Measurements from ENCODE around the gene ITPKB.
"Not testable (repeated sequence)": the region's sequence is repeated elsewhere in the genome, so short reads cannot be mapped to it uniquely, and the experiment has no call there.

ITPKB gene

DNA sequence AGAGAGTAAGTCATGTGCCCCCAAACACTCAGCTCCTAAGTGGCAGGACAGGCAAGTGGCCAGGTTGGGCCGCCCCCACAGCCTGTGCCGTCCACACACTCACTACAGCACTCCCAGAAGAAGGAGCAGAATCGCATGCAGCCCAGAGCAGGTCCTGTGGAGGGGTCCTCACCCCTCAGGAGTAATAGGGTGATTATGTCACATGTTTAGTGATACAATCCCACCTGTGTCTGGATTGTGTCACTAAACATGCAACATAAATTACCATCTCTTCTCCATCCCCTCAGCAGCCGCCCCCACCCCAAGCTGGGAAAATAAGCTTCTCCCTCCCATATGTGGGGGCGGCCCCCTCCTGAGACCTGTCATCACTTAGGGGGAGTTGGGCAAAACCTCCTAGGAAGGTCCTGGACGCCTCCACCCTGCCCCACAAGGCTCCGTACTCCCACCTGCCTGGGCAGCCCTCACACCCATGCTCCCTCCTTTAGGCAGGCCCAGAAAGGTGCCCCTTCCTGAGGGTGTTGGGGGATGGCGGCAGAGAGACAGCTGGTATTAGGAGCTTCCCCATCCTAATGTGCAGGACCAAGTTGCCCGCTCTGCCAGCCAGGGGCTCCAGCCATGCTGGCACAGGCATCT, 133.6 kb downstream of the ITPKB start:
- no peak for DNase-seq (ENCODE audit: low read depth in 1 of 2, low spot score in 1 of 2)

DNA sequence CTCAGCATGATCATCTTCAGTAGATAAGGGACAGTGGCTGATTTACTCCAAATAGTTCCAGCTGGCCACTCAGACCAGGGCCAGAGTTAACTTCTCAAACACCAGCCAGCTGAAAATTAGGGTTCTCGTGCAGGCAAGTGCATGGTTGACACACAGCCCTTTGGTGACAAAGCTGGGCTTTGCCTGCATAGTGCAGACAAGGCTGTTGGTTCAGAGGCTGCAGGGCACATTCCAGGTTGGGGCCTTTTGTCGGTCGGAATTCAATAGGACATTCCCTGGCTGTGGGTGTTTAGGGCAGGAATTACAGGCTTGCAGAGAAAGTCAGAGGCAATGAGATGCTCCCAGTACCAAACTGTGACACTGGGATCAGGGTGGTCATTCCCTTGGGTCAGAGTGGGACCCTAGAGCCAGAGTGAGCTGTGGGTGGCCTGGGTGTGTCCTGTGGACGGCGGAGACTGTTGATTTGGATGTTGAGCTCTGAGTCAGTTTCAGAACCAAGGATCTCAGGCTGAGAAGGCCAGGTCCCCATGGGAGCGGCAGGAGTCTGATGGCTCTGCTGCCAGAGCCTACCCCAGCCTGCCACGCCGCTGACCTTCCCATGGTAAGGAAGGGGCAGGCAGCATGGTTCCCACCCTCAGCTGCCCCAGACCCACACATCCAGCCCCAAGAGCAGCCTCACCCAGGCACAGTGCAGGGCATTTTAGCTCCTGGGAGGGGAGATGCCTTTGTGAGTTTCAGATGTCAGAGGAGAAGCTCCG, 134.3 kb downstream of the ITPKB start:
- DNase-seq (ENCODE audit: low read depth in 1 of 2, low spot score in 1 of 2) = no peak

DNA sequence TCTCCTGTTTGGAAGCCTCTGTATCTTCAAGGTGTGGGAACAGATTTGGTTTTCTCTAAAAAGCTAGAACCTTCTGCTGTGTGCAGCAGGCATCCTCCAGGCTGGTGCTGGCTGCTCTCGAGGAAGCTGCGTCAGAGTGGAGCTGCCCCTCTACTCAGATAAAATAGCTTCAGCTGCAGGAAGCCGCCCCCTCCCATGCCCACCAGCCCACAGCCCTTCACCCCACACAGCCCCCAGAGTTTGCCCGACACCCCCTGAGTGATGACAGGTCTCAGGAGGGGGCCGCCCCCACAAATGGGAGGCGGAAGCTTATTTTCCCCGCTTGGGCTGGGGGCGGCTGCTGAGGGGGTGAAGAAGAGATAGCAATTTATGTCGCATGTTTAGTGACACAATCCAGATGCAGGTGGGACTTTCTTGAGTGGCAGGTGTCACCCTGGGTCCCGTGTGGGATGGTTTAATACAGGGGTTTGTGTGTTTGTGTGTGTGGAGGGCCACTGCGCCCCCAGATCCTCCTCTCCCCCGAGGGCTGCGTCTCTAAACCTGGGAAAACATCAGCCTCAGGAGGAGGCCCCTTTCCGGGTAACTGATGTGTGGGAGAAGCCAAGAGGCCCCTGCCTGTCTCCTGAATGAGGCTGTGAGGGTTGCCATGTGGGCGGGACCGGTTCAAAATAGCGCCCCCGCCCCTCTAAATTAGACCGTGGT, 135.1 kb downstream of the ITPKB start:
- no peak for DNase-seq (ENCODE audit: low read depth in 1 of 2, low spot score in 1 of 2)

- DNase-seq (ENCODE audit: low read depth in 1 of 2, low spot score in 1 of 2) = no peak
These were observed 135.8 kb downstream of the ITPKB start for GRCh38 chr1:226603022-226603857.

DNA sequence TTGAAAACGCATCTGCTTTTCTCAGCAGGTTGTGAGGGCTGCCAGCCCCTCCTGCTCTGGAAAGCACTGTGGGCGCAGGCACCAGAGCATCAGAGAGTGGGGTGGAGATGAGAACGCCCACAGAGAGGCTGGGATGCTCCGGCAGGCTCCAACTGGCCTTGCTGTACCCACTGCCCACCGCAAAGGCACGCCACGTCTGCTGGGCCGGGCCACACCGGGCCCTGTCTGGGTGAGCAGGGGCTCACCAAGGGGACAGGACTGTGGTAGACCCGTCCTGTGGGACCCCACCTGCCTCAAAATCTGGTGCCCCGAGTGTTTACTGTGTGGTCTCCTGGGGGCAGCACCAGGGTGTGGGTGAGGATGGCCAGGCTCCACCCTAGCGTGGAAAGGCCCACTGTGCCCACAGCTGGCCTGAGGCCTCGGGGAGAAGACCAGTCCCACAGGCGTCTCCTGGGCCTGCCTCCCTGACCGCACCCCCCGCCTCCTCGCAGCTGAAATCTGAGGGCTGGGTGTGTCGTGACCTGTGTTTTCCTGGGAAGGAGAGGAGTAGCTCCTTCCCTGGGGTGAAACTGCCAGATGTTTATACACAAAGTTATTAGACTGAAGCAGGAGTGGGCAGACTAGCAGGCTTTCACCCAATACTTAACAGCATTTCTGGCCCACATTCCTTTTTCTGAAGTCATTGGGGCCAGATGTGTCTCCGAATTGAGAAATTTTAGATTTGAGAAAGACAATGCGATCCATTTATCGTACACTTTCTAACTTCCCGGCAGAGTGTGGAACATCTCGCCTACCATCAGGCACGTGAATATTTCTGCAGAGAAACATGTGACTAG, 136.7 kb downstream of the ITPKB start:
- no peak for DNase-seq (ENCODE audit: low read depth in 1 of 2, low spot score in 1 of 2)

GRCh38 chr1:226601456-226601855, 137.6 kb downstream of the ITPKB start:
- DNase-seq (ENCODE audit: low read depth in 1 of 2, low spot score in 1 of 2) = no peak

- no peak for DNase-seq (ENCODE audit: low read depth in 1 of 2, low spot score in 1 of 2)
These were observed 138.8 kb downstream of the ITPKB start for GRCh38 chr1:226600254-226600653.

- no peak for DNase-seq (ENCODE audit: low read depth in 1 of 2, low spot score in 1 of 2)
These were observed 139.3 kb downstream of the ITPKB start for GRCh38 chr1:226599636-226600238.

GRCh38 chr1:226598955-226599354, 140.1 kb downstream of the ITPKB start:
- DNase-seq (ENCODE audit: low read depth in 1 of 2, low spot score in 1 of 2) = not testable (repeated sequence)

DNA sequence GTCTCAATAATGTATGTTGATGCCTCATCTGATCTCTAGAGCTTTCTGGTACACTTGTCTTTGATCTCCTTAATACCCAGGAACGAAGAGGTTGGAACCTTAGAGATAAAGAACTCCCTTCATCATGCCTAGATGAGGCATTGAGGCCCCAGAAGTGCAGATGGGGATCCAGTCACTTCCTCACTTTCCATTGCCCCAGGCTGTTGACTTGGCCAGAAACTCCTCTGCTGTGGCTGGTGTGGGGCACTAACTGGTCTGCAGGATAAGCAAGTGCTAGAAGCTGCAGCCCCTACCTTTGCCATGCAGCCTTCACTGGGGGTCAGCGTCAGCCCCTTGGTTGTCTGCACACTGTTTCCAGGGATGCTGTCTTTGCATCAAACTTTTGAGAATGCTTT, 140.6 kb downstream of the ITPKB start:
- no peak for DNase-seq (ENCODE audit: low read depth in 1 of 2, low spot score in 1 of 2)

- DNase-seq (ENCODE audit: low read depth in 1 of 2, low spot score in 1 of 2) = no peak
These were observed 141.2 kb downstream of the ITPKB start for GRCh38 chr1:226597616-226598454.

- DNase-seq (ENCODE audit: low read depth in 1 of 2, low spot score in 1 of 2) = no peak
These were observed 142.4 kb downstream of the ITPKB start for GRCh38 chr1:226596531-226597165.

- no peak for DNase-seq (ENCODE audit: low read depth in 1 of 2, low spot score in 1 of 2)
These were observed 145.5 kb downstream of the ITPKB start for GRCh38 chr1:226593541-226593940.

GRCh38 chr1:226590614-226591013, 148.5 kb downstream of the ITPKB start:
- DNase-seq (ENCODE audit: low read depth in 1 of 2, low spot score in 1 of 2) = no peak

DNA sequence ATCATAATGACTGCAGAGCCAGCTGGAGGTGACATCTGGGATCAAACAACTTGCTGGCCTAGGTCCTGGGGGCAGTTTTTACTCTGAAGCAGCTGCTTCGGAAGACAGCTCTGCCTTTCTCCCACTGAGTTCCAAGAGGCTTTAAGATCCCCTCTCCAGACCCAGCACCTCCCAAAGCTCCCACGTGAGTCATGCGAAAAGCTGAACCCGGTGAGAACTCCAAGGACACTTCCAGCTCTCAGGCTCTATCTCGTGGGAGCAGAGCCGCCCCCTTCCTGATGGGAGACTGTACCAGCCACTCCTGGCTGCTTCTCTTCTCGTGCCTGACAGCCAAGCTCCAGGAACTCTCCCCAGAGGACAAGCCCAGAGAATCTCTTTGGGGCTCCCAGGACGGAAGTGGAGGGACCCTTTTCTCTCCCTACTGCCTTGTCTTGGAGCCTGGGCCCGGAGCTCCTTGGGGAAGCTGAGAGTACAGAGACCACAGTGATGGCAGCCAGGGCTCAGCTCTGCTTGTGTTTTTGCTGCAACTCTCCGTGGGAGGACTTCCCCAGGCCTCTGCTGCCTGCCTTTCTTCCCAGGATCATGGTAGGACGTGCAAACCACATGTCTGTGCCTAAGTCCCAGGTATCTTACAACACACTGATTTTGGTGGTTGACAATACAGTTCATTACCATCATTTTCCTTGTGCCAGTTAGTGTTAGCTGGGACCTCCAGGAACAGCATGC, 149.9 kb downstream of the ITPKB start:
- DNase-seq (ENCODE audit: low read depth in 1 of 2, low spot score in 1 of 2) = no peak

DNA sequence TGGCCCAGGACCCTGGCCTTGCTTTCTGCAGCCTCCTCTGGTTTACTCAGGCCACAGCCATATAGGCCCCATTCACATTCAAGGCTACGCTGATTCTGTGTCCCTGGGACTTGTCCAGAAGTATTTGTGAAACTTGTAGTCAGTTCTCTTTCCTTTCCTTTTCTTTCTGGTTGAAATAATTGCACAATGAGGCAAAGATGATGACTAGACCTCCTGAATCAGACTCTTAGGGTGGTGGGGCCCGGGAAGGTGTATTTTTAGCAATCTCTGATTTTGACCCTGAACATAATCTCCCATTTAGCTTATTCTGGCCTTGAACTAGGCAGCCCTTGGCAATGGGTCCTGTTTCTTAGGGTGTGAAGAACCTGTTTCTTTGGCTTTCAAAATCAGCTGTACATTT, 150.6 kb downstream of the ITPKB start:
- no peak for DNase-seq (ENCODE audit: low read depth in 1 of 2, low spot score in 1 of 2)

DNA sequence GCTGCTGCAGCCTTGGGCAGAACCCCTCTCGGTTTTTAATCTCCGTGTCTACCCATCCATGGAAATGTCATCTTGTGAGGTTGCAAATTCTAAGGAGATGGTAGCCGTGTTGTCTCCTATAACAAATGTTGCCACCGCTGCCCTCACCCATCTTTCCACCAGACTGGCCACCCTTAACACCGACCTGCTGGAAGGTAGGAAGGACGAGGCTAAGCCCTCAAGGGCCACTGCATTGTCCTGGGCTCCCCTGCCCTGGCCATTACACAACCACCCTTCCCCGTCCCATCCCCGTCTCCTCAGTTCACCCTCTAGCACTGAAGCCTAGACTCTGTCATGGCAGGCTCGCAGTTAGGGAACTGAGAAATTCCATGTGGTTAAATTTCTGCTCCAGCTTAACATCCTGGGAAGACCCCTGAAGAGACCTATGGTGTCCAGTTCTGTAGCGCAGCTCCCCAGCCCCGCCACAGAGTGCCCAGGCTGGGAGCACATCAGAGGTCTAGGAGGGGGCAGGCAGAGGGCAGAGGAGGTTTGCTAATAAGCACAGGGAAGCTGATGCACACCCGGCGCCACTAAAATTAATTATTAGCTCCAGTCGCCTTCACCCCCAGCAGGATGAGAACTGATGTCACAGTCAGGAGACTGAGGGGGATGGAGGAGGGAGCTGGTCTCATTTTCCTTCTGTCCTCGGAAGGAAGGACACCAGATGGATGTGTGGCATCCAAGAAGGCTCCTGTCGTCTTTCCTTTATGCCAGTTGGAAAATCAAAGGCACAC, 152.2 kb downstream of the ITPKB start:
- DNase-seq (ENCODE audit: low read depth in 1 of 2, low spot score in 1 of 2) = no peak
